Stimulated activated CD4-positive, alpha-beta T cell treated with anti-CD3 and anti-CD28 coated beads, Interleukin-1b, Interleukin-23, amount 100 ng/mL, for 4 hours (primary cell): Measurements from ENCODE around the gene ZNF850.
"Not testable (repeated sequence)": the region's sequence is repeated elsewhere in the genome, so short reads cannot be mapped to it uniquely, and the experiment has no call there.

Experiments used
- DNase-seq, 2 donors: peaks; one replicate each; pipeline ENCODE4 v3.0.0-alpha.2; 2020; ENCODE audit warnings: low read depth in 2 of 2

Gene ZNF850

DNA sequence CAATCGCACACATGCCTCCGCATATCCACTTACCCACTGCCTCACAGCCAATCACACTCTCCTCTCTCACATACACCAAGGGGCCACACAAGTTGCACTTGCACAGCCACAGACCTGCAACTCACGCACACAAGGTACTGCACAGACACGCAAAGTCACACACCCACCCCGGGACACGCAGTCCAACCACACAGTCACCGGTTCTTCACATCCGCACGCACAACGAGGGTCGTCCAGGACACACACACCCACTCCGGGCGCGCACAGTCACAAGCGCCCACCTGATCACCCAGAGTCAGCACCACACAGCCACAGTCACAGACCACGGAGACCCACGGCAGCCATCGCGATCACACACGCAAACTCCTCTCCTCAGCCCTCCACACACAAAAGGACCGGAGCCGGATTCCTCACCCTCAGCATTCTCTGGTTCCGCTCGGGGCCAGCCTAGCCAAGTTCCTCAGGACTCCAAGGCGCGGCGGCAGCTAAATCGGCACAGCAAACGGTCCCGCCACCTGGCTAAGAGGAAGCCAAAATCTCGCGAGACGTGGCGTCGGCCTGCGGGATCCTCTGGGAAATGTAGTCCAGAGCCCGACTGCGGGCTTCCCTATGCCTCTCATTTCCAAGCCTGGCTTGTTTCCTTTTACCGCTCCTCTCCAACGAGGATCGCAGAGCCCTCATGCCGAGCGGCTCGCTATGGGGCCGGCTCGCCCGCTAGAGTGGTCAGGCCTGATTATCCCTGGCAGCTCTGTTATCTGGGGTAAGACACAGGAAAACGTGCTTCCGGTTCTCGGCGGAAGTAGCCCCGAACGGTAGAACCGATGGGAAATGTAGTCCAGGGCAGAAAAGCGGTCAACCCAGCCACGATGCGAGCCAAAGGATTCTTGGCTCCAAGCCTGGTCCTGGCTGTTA, at the start of gene ZNF850:
TSS of gene ZNF850 (minus strand) at position 497 of the 912 bp plus-strand sequence. CDS start 10,201 bp downstream, outside the sequence.
- DNase-seq, result peak; percentile 91 to 92

- DNase-seq, result no peak
These were observed 49.2 kb upstream of the ZNF850 start for GRCh38 chr19:36821758-36822157.

DNA sequence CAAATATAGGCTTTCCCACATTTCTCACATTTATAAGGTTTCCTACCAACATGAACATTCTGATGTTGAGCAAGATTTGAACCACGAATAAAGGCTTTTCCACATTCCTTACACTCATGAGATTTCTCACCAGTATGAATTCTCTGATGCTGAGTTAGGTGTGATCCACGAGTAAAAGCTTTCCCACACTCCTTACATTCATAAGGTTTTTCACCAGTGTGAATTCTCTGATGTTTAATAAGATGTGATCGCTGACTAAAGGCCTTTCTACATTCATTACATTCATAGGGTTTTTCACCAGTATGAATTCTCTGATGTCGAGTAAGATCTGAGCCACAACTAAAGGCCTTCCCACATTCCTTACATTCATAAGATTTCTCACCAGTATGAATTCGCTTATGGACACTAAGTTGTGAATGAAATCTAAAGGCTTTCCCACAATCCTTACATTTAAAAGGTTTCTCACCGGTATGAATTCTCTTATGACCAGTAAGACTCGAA, 46.6 kb upstream of the ZNF850 start:
- DNase-seq, result no peak

- no peak for DNase-seq
These were observed 34.4 kb upstream of the ZNF850 start for GRCh38 chr19:36807029-36807428.

- DNase-seq, result no peak
These were observed 32.8 kb upstream of the ZNF850 start for GRCh38 chr19:36805364-36805763.

GRCh38 chr19:36797786-36798108, 25.1 kb upstream of the ZNF850 start:
- peak in 1 of 2 donors; percentile 40 for DNase-seq

GRCh38 chr19:36796714-36796992, 24.0 kb upstream of the ZNF850 start:
- DNase-seq, result no peak

DNA sequence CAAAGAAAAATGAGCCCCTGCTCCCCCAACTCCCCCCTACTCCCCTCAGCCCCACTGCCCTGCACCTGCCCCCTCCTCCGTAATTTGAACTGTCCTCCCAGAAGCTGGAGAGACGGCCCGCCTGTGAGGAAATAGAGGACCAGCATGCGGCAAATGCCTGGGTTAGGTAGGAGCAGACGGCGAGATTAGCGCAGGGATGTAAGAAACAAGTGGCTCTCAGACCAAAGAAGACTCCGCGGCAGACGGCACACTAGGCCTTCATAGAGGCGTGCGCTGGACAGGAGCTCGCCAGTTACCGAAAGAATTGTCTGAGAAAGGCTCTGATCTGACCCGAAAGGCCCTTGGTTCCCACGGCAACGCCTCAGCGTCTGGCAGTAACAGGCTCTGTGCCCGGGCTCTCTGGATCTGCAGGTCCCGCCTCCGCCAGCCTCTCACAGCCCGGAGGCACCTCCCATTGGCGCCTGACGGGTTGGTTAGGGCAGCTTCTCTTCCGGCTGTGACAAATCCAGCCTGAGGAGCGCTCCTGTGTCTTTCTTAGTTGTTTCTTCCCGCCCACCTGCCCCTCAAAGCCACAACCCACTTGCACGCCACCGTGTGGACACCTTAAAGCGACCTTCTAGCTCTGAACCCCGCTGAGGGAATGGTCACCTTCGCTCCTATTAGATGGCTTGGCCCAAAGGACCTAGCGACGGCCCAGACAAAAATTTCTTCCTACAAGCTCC, 19.0 kb upstream of the ZNF850 start:
- DNase-seq, result not testable (repeated sequence)

- no peak for DNase-seq
These were observed 3.2 kb upstream of the ZNF850 start for GRCh38 chr19:36775768-36776167.

DNA sequence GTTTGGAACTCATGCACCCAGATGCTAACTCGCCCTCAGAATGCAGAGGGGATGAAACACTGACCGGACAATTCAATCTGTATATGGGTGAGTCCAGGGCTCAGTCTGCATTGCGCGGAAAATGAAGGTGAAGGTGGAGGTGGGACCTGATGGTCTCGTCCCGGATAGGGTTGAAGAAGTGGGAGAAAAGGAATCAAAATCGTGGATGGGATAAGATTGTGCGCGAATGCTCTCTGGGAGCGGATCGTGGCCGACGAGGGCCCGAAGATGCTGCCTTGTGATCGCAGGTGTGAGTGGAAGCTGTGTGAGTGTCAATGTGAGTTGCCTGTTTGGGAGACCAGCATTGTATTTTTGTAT, 594 bp upstream of the ZNF850 start:
- DNase-seq, result no peak

- no peak for DNase-seq
These were observed 1.1 kb downstream of the ZNF850 start for GRCh38 chr19:36771261-36772231.

GRCh38 chr19:36750066-36750691, 22.4 kb downstream of the ZNF850 start:
- no peak for DNase-seq

DNA sequence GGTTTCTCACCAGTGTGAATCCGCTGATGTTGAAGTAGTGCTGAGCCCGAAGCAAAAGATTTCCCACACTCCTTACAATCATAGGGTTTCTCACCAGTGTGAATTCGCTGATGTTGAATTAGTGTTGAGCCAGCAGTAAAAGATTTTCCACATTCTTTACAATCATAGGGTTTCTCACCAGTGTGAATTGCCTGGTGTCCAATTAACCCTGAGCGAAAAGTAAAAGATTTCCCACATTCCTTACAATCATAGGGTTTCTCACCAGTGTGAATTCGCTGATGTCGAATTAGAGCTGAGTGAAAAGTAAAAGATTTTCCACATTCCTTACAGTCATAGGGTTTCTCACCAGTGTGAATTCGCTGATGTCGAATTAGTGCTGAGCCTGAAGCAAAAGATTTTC, 23.0 kb downstream of the ZNF850 start:
- DNase-seq, result not testable (repeated sequence)

DNA sequence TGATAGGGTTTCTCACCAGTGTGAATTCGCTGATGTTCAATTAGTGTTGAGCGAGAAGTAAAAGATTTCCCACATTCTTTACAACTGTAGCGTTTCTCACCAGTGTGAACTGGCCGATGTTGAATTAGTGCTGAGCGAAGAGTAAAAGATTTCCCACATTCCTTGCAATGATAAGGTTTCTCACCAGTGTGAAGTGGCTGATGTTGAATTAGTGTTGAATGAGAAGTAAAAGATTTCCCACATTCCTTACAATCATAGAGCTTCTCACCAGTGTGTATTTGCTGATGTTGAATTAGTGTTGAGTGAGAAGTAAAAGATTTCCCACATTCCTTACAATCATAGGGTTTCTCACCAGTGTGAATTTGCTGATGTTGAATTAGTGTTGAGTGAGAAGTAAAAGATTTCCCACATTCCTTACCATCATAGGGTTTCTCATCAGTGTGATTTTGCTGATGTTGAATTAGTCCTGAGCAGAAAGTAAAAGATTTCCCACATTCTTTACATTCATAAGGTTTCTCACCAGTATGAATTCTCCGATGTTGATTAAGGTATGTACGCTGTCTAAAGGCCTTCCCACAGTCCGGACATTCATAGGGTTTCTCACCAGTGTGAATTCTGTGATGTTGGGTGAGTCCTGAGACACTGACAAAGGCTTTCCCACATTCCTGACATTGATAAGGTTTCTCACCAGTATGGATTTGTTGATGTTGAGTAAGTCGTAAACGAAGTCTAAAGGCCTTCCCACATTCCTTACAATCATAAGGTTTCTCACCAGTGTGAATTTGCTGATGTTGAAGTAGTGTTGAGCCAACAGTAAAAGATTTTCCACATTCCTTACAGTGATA, 24.0 kb downstream of the ZNF850 start:
- no peak for DNase-seq

- DNase-seq, result no peak
These were observed 24.9 kb downstream of the ZNF850 start for GRCh38 chr19:36747750-36748149.

DNA sequence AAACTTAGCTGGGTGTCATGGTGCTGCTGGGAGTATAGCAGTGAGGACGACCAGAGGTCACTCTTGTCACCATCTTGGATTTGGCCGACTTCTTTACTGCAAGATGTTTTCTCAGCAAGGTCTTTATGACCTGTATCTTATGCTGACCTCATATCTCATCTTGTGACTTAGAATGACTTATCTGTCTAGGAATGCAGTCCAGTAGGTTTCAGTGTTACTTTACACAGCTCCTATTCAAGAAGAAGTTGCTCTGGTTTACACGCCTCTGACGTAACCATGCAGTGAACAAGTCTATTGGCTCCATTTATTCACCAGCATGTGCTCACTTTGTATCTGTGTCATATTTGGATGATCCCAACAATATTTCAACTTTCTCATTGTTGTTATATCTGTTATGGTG, 26.7 kb downstream of the ZNF850 start:
- DNase-seq, result no peak

- DNase-seq, result not testable (repeated sequence)
These were observed 36.4 kb downstream of the ZNF850 start for GRCh38 chr19:36736166-36736565.

- no peak for DNase-seq
These were observed 52.7 kb downstream of the ZNF850 start for GRCh38 chr19:36719687-36720556.

DNA sequence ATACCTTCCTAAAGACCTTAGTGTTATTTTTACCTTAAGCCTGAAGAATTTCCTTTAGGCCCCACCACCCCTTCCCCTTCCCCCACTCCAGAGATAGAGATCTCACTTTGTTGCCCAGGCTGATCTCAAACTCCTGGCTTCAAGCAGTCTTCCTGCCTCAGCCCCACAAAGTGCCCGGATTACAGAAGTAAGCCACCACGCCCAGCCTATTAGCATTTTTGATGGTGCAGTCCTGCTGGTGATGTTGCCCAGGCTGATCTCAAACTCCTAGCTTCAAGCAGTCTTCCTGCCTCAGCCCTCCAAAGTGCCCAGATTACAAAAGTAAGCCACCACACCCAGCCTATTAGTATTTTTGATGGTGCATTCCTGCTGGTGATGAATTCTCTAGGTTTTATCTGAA, 63.2 kb downstream of the ZNF850 start:
- no peak for DNase-seq

DNA sequence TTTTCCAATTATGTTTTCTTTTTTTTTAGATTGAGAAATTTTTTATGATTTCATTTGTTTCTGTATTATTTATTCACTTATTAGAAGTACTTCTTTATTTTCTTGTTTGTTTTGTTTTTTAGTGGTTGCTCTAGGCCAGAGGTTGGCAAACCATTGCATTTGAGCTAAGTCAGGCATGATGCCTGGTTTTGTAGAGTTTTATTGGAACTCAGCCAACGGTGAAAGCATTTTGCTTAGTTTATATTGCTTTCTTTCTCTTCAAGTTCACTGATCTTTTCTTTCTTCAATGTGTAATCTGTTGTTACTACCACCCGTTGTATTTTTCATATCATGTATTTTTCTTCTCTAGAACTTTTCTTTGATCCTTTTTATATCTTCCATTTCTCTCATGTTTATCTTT, 65.5 kb downstream of the ZNF850 start:
- DNase-seq, result no peak
